GM23338 (cell line): ENCODE data around the gene PADI6.

ENCODE experiments used
- CREB1 ChIP-seq: fragments of 250-450 bp; sonication (Bioruptor Pico); IDR thresholded peaks from 2 replicates; pipeline ENCODE4 v1.5.0; 2020; ENCODE audit warnings: low read depth, mild to moderate bottlenecking, moderate library complexity
- CTCF ChIP-seq, 2 experiments: fragments of 200-600 bp in 1 of 2; sonication (generic) in 1 of 2; conservative IDR thresholded peaks; 2 replicates each; pipeline versions ENCODE4 v1.5.1 to v1.6.1; 2016 to 2017; ENCODE audit warnings: antibody characterized with exemption in 2 of 2, low read depth in 2 of 2, mild to moderate bottlenecking in 2 of 2, moderate library complexity in 1 of 2
- POLR2AphosphoS5 ChIP-seq: IDR thresholded peaks from 2 replicates; pipeline ENCODE4 v1.6.1; 2016; ENCODE audit warnings: antibody characterized with exemption, low read depth
- TF ChIP-seq, protein P1 (sequence below): IDR thresholded peaks from 2 replicates; pipeline ENCODE4 v1.6.1; 2016; ENCODE audit warnings: antibody characterized with exemption

DNA sequence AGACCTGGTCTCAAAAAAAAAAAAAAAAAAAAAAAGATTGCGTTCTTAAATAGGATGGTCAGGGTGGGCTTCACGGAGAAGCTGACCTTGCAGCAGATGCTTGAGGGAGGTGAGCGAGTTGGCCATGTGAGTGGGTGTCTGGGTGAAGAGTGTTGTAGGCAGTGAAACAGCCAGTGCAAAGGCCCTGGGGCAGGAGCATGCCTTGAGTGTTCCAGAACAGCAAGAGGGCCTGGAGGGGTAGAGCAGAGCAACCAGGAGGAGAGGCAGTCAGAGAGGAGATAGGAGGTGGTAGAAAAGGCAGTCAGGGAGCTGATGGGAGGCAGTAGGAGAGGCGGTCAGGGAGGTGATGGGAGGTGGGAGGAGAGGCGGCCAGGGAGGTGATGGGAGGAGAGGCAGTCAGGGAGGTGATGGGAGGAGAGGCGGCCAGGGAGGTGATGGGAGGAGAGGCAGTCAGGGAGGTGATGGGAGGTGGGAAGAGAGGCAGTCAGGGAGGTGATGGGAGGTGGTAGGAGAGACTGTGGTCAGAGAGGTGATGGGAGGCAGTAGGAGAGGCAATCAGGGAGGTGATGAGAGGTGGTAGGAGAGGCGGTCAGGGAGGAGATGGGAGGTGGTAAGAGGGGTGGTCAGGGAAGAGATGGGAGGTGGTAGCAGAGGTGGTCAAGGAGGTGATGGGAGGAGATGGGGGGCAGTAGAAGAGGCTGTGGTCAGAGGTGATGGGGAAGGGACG, 20.2 kb upstream of the PADI6 start:
- no peak for TF ChIP-seq CTCF (conservative IDR thresholded peaks at IDR 0.05; ENCODE audit: low read depth in 2 of 2)
- TF ChIP-seq, protein P1, sequence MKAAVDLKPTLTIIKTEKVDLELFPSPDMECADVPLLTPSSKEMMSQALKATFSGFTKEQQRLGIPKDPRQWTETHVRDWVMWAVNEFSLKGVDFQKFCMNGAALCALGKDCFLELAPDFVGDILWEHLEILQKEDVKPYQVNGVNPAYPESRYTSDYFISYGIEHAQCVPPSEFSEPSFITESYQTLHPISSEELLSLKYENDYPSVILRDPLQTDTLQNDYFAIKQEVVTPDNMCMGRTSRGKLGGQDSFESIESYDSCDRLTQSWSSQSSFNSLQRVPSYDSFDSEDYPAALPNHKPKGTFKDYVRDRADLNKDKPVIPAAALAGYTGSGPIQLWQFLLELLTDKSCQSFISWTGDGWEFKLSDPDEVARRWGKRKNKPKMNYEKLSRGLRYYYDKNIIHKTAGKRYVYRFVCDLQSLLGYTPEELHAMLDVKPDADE: no peak
- TF ChIP-seq POLR2AphosphoS5: no peak
- TF ChIP-seq CREB1 (CRISPR knock-in tag): no peak
